K562 (cell line): ENCODE measurements around the gene TMEM117. TPM values are rescaled to one million over a fixed set of nuclear protein-coding genes. Genes with fewer than 3 reads are reported as not detected.

Experiments
- ATAC-seq: fragments of 200-7000 bp; cut with Tn5 transposase; 3 replicates; pipeline ENCODE4 v1.9.1; 2020; ENCODE audit warnings: moderate library complexity
- BruUV-seq: library from RNA; stranded (reverse); fragments of 400-500 nt; replicated peaks from 2 replicates; lab custom pipeline; 2021; lab: Mats Ljungman, UMichigan
- CTCF ChIA-PET: fragments of 300-600 bp; formaldehyde crosslinking; extraction: SDS; loops from one replicate; lab custom pipeline; 2021; ENCODE audit warnings: low intra/inter-chr PET ratio; lab: Yijun Ruan, JAX
- POLR2A ChIA-PET: fragments of 300-600, 350-650 bp; sonication (Branson Sonifier 250); formaldehyde crosslinking; extraction: SDS; loops from one replicate; lab custom pipeline; 2021; ENCODE audit warnings: antibody characterized with exemption, inconsistent platforms; lab: Yijun Ruan, JAX
- DNase-seq, 4 experiments: peaks; one replicate each; pipeline versions ENCODE4 v3.0.0 to v3.0.0-alpha.2; 2011 to 2018; ENCODE audit warnings: low spot score in 3 of 4, mixed read lengths in 3 of 4; ENCODE audit errors: extremely low read depth in 1 of 4
- FAIRE-seq: peaks from 2 replicates; lab custom pipeline; 2011; peaks lifted over from hg19 to GRCh38; lab: Jason Lieb, UNC
- H2AFZ ChIP-seq: 2 replicates; pipeline ENCODE4 v1.6.0; 2011; ENCODE audit warnings: low read depth, low read length, control low read depth, inconsistent platforms
- H3K27ac ChIP-seq: fragments of 200-600 bp; 3 replicates; pipeline ENCODE4 v1.8.0; 2011; ENCODE audit warnings: low read depth, mild to moderate bottlenecking, control low read depth, inconsistent platforms, low read length, moderate library complexity, mixed read lengths; ENCODE audit errors: extremely low read depth
- H3K27me3 ChIP-seq, 2 experiments: fragments of 300-600 bp in 1 of 2; 2 replicates in 1 of 2; 3 replicates in 1 of 2; pipeline versions ENCODE4 v1.6.0 to v1.8.0; 2011; ENCODE audit warnings: inconsistent platforms in 2 of 2, low read length in 2 of 2, mild to moderate bottlenecking in 1 of 2, mixed read lengths in 1 of 2, moderate library complexity in 1 of 2; ENCODE audit not compliant: control insufficient read depth in 2 of 2, insufficient read depth in 2 of 2
- H3K36me3 ChIP-seq: fragments of 300-600 bp; 3 replicates; pipeline ENCODE4 v1.8.0; 2011; ENCODE audit warnings: mild to moderate bottlenecking, low read length, inconsistent platforms; ENCODE audit not compliant: control insufficient read depth, insufficient read depth
- H3K4me1 ChIP-seq, 2 experiments: fragments of 200-600 bp in 1 of 2; replicated peaks in 1 of 2; 2 replicates in 1 of 2; 3 replicates in 1 of 2; pipeline versions ENCODE4 v1.5.1 to v1.8.0; 2011; ENCODE audit warnings: inconsistent platforms in 2 of 2, low read length in 2 of 2, mild to moderate bottlenecking in 1 of 2, mixed read lengths in 1 of 2, moderate library complexity in 1 of 2; ENCODE audit not compliant: control insufficient read depth in 2 of 2, insufficient read depth in 2 of 2
- H3K4me2 ChIP-seq: 2 replicates; pipeline ENCODE4 v1.6.1; 2011; ENCODE audit warnings: low read length, control low read depth, inconsistent platforms, mixed read lengths; ENCODE audit not compliant: insufficient read depth
- H3K4me3 ChIP-seq: fragments of 200-600 bp; sonication (generic), shearing (Covaris generic); 2 replicates; pipeline ENCODE4 v1.5.1; 2016; ENCODE audit warnings: control low read depth, inconsistent platforms
- H3K79me2 ChIP-seq: fragments of 200-600 bp; 3 replicates; pipeline ENCODE4 v1.8.0; 2011; ENCODE audit warnings: low read length, inconsistent platforms; ENCODE audit not compliant: control insufficient read depth, insufficient read depth
- H3K9ac ChIP-seq, 2 experiments: 2 replicates each; pipeline versions ENCODE4 v1.6.0 to v1.6.1; 2011; ENCODE audit warnings: low read depth in 2 of 2, low read length in 2 of 2, control low read depth in 1 of 2, inconsistent platforms in 1 of 2, mild to moderate bottlenecking in 1 of 2, mixed read lengths in 1 of 2; ENCODE audit not compliant: insufficient read depth in 1 of 2
- H3K9me1 ChIP-seq: one replicate; pipeline ENCODE4 v1.6.0; 2011; ENCODE audit warnings: inconsistent platforms, mild to moderate bottlenecking, low read length, moderate library complexity; ENCODE audit not compliant: control insufficient read depth, insufficient read depth
- H3K9me3 ChIP-seq: replicated peaks from 2 replicates; pipeline ENCODE4 v1.5.1; 2011; ENCODE audit warnings: low read depth, low read length, inconsistent platforms; ENCODE audit not compliant: control insufficient read depth, insufficient read depth
- H4K20me1 ChIP-seq: replicated peaks from 2 replicates; pipeline ENCODE4 v1.6.1; 2011; ENCODE audit warnings: low read length, inconsistent platforms, mixed read lengths; ENCODE audit not compliant: control insufficient read depth, insufficient read depth
- PYGO2 ChIP-seq: fragments of 450-650 bp; IDR thresholded peaks from 2 replicates; pipeline ENCODE4 v1.6.1; 2016; ENCODE audit warnings: mild to moderate bottlenecking, missing genetic modification characterization, moderate library complexity, missing compliant biosample characterization
- STAT5A ChIP-seq: IDR thresholded peaks from 2 replicates; pipeline ENCODE4 v1.6.1; 2012; ENCODE audit warnings: low read length, inconsistent platforms, borderline replicate concordance
- TOE1 ChIP-seq, 2 experiments: fragments of 450-650 bp in 1 of 2; sonication (generic) in 1 of 2; formaldehyde crosslinking in 1 of 2; IDR thresholded peaks; 2 replicates each; pipeline versions ENCODE4 v1.7.1 to v1.8.0; 2016 to 2022; ENCODE audit warnings: borderline replicate concordance in 2 of 2, mild to moderate bottlenecking in 2 of 2, antibody characterized with exemption in 1 of 2, inconsistent platforms in 1 of 2, low read depth in 1 of 2, missing genetic modification reagents in 1 of 2, moderate library complexity in 1 of 2
- WGBS: fragments of 100-300 bp; shearing (Covaris generic); methylation state at CpG from one replicate; pipeline ENCODE4 v1.1.6; 2016; ENCODE audit warnings: low coverage, mixed read lengths; ENCODE audit not compliant: insufficient coverage; ENCODE audit errors: missing lambda C conversion rate; 5-methylcytosine and 5-hydroxymethylcytosine counted together
- in situ Hi-C: fragments of 300-500 bp; cut with MboI; formaldehyde crosslinking; loops from 4 replicates; pipeline ENCODE4 v1.15.0; 2018; ENCODE audit warnings: inconsistent platforms, mixed read lengths
- intact Hi-C: fragments of 100-400 bp; cut with micrococcal nuclease; formaldehyde crosslinking; loops from 2 replicates; pipeline ENCODE4 v1.14.2; 2022
- polyA plus RNA-seq, 8 experiments: library from polyadenylated mRNA; depleted of rRNA in 4 of 8; stranded (reverse) in 5 of 8; unstranded in 3 of 8; fragments of >200 nt; fragmentation: Nextera tagmentation in 2 of 8; fragmentation: Illumina TruSeq in 1 of 8; extraction: Ambion mirVana in 2 of 8; extraction: Trizol in 1 of 8; gene quantifications; 2 replicates each; pipeline versions ENCODE4 v1.2.1 to v1.2.3, GENCODE V29; 2011 to 2014; ENCODE audit warnings: inconsistent platforms in 1 of 8, missing spikeins in 1 of 8
- total RNA-seq, 7 experiments: library from RNA; depleted of rRNA in 6 of 7; stranded (reverse); fragments of >200 nt in 6 of 7; fragmentation: Illumina TruSeq in 2 of 7; extraction: Trizol in 2 of 7; gene quantifications; 2 replicates each; pipeline versions ENCODE4 v1.2.1 to v1.2.3, GENCODE V29; 2011 to 2021; ENCODE audit warnings: low replicate concordance in 1 of 7
- TF ChIP-seq, protein P1 (sequence below): sonication (generic); formaldehyde crosslinking; IDR thresholded peaks from 2 replicates; pipeline ENCODE4 v1.4.0; 2020; ENCODE audit warnings: mild to moderate bottlenecking, missing genetic modification reagents
- TF ChIP-seq, protein P2 (sequence below): IDR thresholded peaks from 3 replicates; pipeline ENCODE4 v1.6.1; 2011; ENCODE audit warnings: borderline replicate concordance, mild to moderate bottlenecking, moderate library complexity; ENCODE audit not compliant: insufficient read length; ENCODE audit errors: extremely low read depth

Gene TMEM117
- total and polyA plus RNA-seq, 9 of the 15 experiments (the other 6 are each of a cell fraction or from before 2014, with no cell fraction given) = 0.31 to 2.8 (median 1.0) TPM

DNA sequence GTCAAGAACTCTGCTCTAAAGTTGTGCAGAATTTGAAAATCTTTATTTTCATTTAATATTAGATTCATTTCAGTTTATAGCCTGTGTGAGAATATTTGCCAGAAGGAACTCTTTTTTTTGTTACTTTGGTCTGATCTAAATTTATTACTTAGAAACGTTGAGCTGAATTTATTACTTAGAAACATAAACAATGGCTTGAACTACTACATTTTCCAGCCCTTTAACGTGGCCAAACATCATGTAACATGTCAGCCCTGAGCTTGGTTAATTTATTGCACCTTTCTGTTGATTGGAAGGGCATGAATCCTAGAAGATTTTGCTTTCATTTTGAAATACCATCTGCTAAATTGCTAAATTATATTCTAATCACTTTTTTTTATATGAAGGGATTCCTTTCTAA is 241.4 kb downstream of the TMEM117 start:
- WGBS = 0% methylated on average over 2 of the region's 2 CpGs
- no peak for DNase-seq

More for the DNA sequence above, 241.4 kb downstream of the TMEM117 start:
- H3K79me2 ChIP-seq = no peaks in the 10 kb centered on the region
- no peak overlapping the region for H3K27ac ChIP-seq
- no peak overlapping the region for H3K9ac ChIP-seq
- no peaks in the 10 kb centered on the region for H3K4me1 ChIP-seq
- in situ Hi-C loops = no loop called here
- ChIA-PET POLR2A (no interaction called here), CTCF (no interaction called here)
- no peak for FAIRE-seq
- no peaks in the 10 kb centered on the region for H3K27me3 ChIP-seq
- H3K36me3 ChIP-seq = no peaks in the 10 kb centered on the region
- H3K4me2 ChIP-seq = no peak overlapping the region
- H3K9me1 ChIP-seq = no peaks in the 10 kb centered on the region
- ATAC-seq = no peak
- H4K20me1 ChIP-seq = no peaks in the 10 kb centered on the region
- TF ChIP-seq PYGO2 (tag) (no peak), TOE1 (IDR thresholded peaks at IDR 0.05; ENCODE audit: borderline replicate concordance) (no peak), TOE1 (CRISPR knock-in tag; IDR thresholded peaks at IDR 0.05; ENCODE audit: borderline replicate concordance, low read depth) (no peak), STAT5A (no peak)
- TF ChIP-seq, protein P1, sequence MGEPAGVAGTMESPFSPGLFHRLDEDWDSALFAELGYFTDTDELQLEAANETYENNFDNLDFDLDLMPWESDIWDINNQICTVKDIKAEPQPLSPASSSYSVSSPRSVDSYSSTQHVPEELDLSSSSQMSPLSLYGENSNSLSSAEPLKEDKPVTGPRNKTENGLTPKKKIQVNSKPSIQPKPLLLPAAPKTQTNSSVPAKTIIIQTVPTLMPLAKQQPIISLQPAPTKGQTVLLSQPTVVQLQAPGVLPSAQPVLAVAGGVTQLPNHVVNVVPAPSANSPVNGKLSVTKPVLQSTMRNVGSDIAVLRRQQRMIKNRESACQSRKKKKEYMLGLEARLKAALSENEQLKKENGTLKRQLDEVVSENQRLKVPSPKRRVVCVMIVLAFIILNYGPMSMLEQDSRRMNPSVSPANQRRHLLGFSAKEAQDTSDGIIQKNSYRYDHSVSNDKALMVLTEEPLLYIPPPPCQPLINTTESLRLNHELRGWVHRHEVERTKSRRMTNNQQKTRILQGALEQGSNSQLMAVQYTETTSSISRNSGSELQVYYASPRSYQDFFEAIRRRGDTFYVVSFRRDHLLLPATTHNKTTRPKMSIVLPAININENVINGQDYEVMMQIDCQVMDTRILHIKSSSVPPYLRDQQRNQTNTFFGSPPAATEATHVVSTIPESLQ = no peak
- TF ChIP-seq, protein P2, sequence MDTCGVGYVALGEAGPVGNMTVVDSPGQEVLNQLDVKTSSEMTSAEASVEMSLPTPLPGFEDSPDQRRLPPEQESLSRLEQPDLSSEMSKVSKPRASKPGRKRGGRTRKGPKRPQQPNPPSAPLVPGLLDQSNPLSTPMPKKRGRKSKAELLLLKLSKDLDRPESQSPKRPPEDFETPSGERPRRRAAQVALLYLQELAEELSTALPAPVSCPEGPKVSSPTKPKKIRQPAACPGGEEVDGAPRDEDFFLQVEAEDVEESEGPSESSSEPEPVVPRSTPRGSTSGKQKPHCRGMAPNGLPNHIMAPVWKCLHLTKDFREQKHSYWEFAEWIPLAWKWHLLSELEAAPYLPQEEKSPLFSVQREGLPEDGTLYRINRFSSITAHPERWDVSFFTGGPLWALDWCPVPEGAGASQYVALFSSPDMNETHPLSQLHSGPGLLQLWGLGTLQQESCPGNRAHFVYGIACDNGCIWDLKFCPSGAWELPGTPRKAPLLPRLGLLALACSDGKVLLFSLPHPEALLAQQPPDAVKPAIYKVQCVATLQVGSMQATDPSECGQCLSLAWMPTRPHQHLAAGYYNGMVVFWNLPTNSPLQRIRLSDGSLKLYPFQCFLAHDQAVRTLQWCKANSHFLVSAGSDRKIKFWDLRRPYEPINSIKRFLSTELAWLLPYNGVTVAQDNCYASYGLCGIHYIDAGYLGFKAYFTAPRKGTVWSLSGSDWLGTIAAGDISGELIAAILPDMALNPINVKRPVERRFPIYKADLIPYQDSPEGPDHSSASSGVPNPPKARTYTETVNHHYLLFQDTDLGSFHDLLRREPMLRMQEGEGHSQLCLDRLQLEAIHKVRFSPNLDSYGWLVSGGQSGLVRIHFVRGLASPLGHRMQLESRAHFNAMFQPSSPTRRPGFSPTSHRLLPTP = no peak
- intact Hi-C loops = no loop called here
- H2AFZ ChIP-seq = no peak overlapping the region
- no peaks in the 10 kb centered on the region for H3K9me3 ChIP-seq
- BruUV-seq = no TSS peak
- no peak overlapping the region for H3K4me3 ChIP-seq
